SKM-1 (cell line): ENCODE data around the gene IKBIP.
"Not testable (repeated sequence)": the region's sequence is repeated elsewhere in the genome, so short reads cannot be mapped to it uniquely, and the experiment has no call there.

Source experiments
- DNase-seq: peaks from one replicate; lab custom pipeline; 2025; ENCODE audit not compliant: unreplicated experiment; lab: John Stamatoyannopoulos, UW

IKBIP gene

GRCh38 chr12:98637068-98637467, 7.5 kb downstream of the IKBIP start:
- no peak for DNase-seq

- no peak for DNase-seq
Observed at GRCh38 chr12:98635657-98636323, 8.8 kb downstream of the IKBIP start.

GRCh38 chr12:98618952-98619351, 25.6 kb downstream of the IKBIP start:
- DNase-seq = peak; percentile 55

DNA sequence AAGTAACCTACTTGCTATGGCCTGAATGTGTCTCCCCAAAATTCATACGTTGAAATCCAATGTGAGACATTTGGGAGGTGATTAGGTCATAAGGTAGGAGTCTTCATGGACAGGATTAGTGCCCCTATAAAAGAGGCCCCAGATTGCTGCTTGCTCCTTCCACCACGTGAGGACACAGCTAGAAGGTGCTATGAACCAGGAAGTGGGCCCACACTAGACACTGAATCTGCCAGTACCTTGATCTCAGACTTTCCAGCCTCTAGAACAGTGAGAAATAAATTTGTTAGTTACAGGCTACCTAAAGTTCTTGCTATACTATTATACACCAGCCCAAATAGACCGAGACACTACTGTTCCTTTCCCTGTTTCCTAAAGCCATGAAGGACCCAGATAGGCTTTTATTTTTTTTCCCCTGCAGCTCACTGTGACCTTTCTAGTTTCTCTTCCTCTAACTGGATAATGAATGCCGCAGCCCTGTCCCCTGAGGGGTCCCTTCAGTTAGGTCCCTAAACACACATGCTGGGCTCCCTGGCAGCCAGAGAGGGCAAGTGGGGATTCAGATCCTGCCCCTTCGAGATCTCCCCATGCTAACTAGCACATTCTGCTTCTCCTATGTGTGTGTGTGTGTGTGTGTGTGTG, 31.8 kb downstream of the IKBIP start:
- DNase-seq = peak; percentile 17

DNA sequence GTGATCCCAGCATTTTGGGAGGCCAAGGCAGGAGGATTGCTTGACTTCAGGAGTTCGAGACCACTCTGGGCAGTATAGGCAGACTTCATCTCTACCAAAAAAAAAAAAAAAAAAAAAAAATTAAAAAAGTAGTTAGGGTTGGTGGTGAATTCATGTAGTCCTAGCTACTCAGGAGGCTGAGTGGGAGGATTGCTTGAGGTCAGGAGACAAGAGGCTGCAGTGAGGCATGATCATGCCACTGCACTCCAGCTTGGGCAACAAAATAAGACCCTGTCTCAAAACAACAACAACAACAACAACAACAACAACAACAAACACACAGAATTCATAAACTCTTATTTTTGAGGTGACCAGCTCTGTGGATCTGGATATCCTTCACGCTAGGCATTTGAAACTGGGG, 34.0 kb downstream of the IKBIP start:
- DNase-seq = no peak

DNA sequence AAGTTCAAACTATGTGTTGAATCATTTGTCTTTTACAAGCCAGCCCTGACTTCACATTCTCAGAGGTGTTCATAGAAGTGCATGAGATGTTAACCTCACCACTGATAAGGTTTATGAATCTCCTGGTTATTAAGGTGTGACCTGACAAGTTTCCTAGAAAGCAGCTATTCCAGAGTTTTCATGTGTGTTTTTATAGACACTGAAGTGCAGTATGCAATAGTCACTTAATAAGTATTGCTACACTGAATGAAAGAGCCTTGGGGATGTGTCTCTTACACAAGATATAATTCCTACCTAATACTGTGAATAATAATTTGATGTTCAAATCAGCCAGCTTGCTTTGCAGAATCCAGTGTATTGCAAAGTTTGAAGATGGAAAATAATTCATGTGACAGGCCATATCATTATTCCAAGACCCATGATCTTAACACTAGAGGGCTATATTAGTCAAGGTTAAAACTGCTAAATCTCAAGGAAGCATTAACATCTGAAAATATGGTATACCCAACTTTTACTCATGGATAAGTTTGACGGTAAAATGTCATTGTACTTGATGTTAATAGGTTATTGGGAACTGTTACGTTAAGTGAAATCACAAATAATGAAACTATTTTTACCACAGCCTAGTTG, 38.1 kb downstream of the IKBIP start:
- no peak for DNase-seq

- no peak for DNase-seq
Observed at GRCh38 chr12:98601924-98602323, 42.7 kb downstream of the IKBIP start.

- not testable (repeated sequence) for DNase-seq
Observed at GRCh38 chr12:98597313-98597712, 47.3 kb downstream of the IKBIP start.

DNA sequence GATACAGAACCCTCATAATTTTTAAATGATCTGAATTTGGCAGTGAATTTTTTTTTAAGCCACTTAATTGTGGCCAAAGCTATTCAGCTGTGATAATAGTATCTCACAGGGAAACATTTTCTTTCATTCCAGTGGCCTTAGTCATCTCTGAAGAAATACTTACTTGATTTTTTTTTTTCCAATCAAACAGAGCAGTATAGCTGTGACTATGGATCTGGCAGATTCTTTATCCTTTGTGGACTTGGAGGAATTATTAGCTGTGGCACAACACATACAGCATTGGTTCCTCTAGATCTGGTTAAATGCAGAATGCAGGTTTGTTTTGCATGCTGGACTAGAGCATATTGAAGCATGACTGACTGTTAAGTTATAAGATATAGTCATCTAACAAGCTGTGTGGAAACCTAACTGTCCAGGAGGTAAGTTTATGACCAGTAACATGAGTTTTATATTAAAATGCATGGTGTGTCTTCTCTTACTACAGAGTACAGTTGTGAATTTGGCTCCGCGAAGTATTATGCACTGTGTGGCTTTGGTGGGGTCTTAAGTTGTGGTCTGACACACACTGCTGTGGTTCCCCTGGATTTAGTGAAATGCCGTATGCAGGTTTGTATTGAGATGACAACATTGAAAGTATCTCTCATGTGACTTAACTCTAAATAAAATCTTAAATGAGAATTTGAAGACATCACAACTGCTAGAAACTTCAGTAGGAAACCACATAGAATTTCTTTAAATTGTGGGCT, 49.2 kb downstream of the IKBIP start:
- DNase-seq = no peak

DNA sequence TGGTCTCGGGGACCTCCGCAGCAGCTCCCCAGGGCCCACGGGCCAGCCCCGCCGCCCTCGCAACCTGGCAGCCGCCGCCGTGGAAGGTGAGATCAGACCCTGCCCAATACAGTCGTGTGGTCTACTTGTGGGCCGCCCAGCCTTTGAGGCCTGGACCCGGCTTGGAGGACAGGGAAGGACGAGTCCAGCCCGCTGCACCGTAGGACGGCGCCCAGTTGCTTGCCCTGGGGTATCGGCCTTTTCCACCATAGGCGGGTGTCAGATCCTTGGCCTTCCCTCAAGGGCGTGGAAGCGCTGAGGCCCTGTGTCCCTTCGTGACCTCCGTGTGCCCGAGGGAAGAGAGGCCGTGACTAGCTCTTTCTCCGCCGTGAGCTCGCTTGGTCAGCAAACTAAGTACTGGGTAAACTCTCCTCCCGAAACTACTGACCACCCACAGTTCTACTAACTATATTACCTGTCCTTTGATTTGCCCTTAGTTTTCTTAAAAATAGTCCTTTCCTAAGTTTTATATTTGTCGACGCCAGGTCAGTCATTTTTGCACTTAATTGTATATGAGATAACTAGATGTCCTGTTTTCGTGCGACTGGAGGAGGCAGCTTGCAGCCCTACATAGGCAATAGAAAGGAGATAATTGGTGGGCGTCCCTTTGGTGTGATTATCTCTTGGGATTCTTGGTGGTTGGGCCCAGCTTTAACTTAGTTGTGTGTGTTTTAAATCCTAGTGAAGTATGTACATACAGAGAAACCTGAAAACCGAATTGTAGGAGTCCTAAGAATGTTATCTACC, 50.3 kb downstream of the IKBIP start:
- no peak for DNase-seq

DNA sequence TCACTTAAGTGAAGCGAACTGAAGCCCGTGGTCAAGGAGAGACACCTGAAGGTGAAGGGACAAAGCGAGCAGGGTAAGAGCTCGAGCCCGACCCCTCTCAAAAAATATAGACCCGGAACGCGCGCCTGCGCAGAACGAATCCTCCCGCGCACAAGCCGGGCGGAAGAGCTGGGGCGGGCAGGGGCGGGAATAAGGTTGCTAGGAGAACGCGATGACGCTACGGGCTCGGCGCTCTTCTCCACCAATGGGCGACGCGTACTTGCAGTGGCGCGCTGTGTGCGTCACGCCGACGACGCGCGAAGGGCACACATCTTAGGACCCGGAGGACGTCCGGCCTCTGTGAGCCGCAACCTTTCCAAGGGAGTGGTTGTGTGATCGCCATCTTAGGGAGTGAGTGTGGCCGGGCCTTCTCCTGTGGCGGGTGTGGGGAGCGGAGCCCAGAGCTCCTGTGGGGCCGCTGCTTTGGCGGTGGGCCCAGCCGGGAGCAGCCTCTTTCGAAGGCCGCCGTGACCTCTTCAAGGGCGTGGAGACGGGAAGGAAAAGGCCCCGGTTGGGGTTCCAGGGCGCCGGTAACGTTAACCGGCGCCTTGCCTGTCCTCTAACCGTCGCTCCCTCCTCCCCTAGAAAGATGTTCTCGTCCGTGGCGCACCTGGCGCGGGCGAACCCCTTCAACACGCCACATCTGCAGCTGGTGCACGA, 51.1 kb downstream of the IKBIP start, which contains the start of gene SLC25A3:
Gene SLC25A3, plus strand, starts transcription at position 336 of the 699 bp plus-strand sequence. Its CDS starts 293 bp downstream, at position 629.
- DNase-seq = peak; percentile 67

- no peak for DNase-seq
Observed at GRCh38 chr12:98592825-98593322, 51.7 kb downstream of the IKBIP start.

- DNase-seq = no peak
Observed at GRCh38 chr12:98591209-98591608, 53.4 kb downstream of the IKBIP start.

- no peak for DNase-seq
Observed at GRCh38 chr12:98587084-98587483, 57.5 kb downstream of the IKBIP start.

- DNase-seq = no peak
Observed at GRCh38 chr12:98582093-98582492, 62.5 kb downstream of the IKBIP start.

DNA sequence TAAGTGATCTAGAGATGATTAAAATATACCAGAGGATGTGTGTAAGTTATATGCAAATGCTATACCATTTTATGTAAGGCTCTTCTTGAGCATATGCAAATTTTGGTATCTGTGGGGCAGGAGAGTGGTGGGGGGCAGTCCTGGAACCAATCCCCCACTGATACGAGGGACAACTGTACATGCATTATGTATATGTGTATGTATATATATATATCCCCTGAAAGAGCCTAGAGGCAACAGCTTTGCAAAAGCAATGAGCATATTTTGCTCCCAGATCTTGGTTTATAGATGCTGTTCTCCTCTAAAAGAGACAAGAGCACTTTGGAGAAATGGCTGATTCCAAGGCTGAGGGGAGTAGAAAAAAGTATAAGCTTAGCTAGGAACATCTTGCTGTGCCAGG, 63.5 kb downstream of the IKBIP start:
- DNase-seq = no peak

DNA sequence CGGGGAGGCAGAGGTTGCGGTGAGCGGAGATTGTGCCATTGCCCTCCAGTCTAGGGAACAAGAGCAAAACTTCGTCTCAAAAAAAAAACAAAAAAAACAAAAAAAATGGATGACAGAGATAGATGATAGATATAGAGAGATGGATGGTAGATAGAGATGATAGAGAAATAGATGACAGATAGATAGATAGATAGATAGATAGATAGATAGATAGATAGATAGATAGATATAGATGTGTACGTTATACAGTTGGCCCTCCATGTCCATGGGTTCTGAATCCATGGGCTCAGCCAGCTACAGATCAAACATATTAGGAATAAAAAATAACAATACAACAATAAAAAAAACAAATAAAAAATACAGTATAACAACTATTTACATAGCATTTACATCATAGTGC, 63.9 kb downstream of the IKBIP start:
- no peak for DNase-seq

DNA sequence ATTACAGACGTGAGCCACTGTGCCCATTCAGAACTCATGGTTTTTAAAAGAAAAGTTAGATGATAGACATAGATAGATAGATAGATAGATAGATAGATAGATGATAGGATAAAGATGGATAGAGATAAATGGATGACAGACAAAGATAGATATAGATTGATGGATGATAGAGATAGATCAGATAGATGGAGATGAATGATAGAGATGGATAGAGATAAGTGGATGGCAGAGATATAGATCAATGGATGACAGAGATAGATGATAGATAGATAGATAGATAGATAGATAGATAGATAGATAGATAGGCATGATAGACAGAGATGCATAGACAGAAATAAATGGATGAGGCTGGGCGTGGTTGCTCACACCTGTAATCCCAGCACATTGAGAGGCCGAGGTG, 64.8 kb downstream of the IKBIP start:
- DNase-seq = no peak

DNA sequence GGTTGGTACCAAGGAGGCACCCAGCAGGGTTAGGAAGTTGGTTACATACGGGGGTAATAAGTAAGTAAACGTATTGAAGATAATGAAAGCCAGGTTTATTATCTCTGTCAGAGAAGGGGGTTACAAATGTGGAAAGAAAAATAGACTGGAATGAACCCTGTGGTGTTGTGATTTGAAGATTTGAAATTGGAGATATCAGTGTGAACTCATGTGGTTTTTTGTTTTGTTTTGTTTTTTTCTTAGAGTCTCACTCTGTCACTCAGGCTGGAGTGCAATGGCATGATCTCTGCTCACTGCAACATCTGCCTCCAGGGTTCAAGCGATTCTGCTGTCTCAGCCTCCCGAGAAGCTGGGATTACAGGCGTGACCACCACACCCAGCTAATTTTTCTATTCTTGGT, 65.2 kb downstream of the IKBIP start:
- DNase-seq = no peak

GRCh38 chr12:98578821-98579220, 65.8 kb downstream of the IKBIP start:
- no peak for DNase-seq
